Ishikawa (cell line): ENCODE data around the gene GRB10.

Experiments
- CEBPB ChIP-seq: IDR thresholded peaks from 2 replicates; pipeline ENCODE4 v1.6.1; 2012
- CREB1 ChIP-seq: IDR thresholded peaks from 2 replicates; pipeline ENCODE4 v1.6.1; 2012; ENCODE audit warnings: low read depth
- RAD21 ChIP-seq: IDR thresholded peaks from 2 replicates; pipeline ENCODE4 v1.6.1; 2012; ENCODE audit warnings: low read depth
- TF ChIP-seq, protein P1 (sequence below): IDR thresholded peaks from 2 replicates; pipeline ENCODE4 v1.6.1; 2012; ENCODE audit warnings: low read depth, mild to moderate bottlenecking

DNA sequence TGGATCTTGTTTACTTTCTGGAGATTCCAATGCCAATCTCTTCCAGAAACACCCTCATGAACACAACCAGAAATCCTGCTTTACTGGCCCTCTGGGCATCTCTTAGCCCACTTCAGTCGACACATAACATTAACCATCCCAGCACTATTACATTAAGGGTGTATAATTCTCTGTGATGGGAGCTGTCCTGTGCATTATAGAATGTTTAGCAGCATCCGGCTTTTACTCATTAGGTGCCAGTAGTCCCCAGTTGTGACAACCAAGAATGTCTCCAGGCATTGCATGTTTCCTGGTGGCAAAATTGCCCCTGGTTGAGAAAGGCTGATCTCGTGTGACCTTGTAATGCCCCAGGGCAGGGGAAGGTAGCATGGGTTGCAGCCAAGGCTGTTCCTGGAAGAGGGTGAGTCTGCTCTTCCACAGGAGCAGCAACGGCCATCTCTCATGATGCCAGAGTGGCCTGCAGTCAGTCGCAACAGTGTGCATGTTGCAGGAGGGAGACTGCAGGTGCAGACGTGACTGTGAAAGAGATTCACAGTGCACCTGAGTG lies 214.9 kb downstream of the GRB10 start:
- TF ChIP-seq, protein P1, sequence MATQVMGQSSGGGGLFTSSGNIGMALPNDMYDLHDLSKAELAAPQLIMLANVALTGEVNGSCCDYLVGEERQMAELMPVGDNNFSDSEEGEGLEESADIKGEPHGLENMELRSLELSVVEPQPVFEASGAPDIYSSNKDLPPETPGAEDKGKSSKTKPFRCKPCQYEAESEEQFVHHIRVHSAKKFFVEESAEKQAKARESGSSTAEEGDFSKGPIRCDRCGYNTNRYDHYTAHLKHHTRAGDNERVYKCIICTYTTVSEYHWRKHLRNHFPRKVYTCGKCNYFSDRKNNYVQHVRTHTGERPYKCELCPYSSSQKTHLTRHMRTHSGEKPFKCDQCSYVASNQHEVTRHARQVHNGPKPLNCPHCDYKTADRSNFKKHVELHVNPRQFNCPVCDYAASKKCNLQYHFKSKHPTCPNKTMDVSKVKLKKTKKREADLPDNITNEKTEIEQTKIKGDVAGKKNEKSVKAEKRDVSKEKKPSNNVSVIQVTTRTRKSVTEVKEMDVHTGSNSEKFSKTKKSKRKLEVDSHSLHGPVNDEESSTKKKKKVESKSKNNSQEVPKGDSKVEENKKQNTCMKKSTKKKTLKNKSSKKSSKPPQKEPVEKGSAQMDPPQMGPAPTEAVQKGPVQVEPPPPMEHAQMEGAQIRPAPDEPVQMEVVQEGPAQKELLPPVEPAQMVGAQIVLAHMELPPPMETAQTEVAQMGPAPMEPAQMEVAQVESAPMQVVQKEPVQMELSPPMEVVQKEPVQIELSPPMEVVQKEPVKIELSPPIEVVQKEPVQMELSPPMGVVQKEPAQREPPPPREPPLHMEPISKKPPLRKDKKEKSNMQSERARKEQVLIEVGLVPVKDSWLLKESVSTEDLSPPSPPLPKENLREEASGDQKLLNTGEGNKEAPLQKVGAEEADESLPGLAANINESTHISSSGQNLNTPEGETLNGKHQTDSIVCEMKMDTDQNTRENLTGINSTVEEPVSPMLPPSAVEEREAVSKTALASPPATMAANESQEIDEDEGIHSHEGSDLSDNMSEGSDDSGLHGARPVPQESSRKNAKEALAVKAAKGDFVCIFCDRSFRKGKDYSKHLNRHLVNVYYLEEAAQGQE, result no peak
- no peak for TF ChIP-seq CREB1
- TF ChIP-seq CEBPB, result no peak
- TF ChIP-seq RAD21, result no peak
